Stimulated activated CD4-positive, alpha-beta T cell treated with anti-CD3 and anti-CD28 coated beads, Interleukin-15, amount 100 ng/mL, for 24 hours (primary cell): Measurements from ENCODE around the gene PPP1R1C.
"Not testable (repeated sequence)": the region's sequence is repeated elsewhere in the genome, so short reads cannot be mapped to it uniquely, and the experiment has no call there.

Experiments used
- DNase-seq: peaks from one replicate; pipeline ENCODE4 v3.0.0-alpha.2; 2020

The PPP1R1C gene

DNA sequence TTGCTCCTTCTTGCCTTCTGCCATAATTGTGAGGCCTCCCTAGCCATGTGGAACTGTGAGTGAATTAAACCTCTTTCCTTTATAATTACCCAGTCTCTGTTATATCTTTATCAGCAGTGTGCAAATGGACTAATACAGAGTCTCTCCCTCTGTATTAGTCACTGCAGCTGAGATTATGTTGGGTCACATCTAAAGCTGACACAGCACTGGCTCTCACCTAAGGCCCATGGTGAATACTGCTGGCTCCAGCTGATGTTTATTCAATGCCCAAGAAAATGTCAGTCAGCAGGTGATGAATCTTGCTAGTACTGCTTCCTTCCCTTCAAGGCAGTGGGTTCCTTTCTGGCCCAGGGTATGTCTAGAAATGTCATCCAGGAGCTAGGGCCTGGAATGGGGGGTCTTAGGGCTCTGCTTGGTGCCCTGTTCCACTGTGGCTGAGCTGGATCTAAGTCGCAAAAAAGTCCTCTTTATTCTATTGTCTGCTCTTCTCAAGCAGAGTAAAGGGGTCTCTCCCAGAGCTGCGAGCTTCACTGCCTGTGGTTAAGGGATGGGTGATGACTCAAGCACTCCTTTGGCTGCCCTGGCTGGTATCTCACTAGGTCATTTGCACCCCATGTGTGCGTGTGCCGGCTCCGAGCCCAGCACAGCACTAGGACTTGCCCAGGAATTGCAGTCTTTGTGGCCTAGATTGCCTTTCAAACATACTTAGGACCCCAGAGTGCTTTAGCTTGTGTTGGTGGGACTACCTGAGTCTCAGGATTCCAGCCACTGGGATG lies 29.9 kb downstream of the PPP1R1C start:
- no peak for DNase-seq

DNA sequence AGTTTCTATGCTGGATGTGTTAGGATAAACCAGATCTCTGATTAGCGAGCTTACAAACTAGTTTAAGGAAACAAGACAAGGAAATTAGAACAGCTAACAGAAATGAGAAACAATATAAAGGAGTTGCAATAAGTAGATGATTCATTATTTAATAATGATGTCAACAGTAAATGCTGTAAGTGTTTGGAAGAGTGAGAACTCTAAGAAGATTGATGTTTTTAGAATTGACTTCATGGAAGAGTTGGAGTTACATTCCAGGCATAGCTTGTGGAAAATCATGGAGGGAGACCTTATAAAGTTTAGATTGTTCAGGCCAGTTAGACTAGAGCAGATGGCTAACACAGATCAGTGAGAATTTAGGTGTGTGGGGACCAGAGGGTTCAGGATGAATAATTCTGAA lies 32.6 kb downstream of the PPP1R1C start:
- no peak for DNase-seq

DNA sequence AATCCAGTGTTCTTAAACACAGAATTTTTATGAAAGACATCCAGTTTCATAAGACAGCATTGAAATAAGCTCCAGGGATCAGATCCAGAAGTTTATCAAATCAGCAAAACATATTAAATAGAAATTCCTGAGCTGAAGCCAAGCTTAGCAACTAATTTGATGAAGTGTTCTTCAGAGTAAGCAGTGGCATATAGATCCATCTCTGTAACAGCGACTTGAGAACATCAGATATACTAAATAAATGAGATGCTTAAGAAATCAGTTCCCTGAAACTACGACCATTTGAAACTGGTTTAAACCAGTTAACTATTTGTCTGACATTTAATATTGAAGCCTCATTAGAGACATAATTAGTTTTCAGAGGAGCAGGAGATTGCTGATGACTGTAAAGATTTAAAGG lies 34.1 kb downstream of the PPP1R1C start:
- no peak for DNase-seq

DNA sequence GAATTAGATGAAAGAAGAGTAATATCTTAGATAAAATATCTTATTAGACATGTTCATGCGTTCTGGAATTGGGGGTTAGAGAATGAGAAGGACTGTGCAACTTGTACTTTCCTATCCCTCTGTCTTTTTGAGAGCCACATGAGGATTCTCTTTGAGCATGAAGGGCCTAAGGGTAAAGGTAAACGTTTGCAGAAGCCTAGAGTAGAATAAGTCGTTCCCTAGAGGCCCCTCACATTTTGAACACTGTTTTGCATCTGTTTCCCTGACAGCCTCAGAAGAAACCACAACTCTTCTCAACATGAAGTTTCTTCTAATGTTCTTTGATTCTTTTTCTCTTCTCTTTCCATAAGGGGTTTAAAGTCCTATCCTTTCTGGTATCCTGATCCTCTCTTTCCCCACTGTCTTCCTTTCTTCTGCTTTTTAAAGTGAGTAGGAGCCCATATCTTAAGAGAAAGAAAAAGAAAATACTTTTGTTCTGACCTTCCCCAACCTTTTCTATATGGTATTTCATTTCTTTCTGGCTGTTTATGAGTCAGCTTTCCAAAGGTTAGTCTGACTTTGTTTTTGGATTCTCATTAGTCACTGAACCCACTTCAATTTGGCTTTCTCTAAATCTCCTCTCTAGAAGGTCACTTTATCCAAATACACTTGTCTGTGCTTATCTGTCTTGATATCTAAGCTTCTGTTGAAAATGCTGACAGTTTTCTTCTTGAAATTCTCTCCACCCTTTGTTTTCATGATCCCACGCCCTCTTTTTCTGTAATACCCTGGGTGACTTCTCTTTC lies 34.8 kb downstream of the PPP1R1C start:
- no peak for DNase-seq

DNA sequence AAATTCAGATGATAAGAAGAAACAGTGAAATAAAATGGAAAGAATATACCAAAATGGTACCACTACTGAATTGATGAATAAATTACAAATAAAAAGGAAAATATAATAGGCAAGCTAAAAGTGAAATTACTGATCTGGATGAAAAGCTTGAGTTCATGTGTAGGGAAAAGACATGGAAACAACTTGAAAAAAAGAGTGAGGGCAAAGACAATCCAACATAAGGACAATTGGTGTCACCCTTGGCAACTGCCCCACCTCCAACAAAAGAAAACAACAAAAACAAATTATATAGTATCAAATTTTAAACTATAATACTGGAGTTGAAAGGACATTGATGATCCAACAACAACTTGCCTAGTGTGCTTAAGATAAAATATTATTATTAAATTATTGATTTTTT lies 37.6 kb downstream of the PPP1R1C start:
- DNase-seq, result no peak

DNA sequence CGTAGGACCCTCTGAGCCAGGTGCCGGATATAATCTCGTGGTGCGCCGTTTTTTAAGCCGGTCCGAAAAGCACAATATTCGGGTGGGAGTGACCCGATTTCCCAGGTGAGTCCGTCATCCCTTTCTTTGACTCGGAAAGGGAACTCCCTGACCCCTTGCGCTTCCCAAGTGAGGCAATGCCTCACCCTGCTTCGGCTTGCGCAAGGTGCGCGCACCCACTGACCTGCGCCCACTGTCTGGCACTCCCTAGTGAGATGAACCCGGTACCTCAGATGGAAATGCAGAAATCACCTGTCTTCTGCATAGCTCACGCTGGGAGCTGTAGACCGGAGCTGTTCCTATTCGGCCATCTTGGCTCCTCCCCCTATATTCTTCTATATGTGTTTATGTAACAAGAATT lies 45.2 kb downstream of the PPP1R1C start:
- DNase-seq, result not testable (repeated sequence)

DNA sequence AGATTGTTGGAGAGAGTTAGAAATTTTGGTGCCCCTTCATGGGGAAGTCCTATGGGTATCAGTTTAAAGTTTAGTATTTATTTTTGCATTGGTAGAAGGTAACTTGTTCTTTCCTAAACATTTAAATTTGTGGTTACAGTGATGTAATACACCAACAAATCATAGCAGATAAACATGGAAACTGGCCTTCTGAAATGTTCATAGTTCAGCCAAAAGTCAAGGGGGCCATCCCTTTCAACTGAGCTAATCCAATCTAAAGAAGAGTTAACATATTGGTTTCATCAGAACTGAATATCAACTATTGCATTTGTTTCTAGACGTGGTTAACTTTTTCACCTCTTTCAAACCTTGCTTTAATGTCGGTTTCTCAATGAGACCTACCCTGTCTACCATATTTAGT lies 46.3 kb downstream of the PPP1R1C start:
- no peak for DNase-seq

DNA sequence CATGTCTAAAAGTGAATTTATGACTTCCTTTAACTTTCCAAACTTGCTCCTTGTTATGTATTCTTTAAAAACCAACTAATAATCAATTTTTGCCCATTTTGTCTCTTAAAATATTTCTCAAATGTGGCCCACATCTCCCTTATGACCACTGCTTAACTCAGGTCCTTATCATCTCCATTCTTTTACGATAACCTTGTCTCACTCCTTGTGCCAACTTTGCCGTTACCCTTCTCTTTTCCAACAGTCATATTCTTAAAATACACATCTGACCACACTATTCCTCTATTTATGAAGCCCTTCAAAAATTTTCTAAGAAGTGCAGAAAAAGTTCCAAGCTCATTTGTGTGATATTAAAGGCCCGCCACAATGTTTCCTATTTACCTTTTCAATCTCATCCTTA lies 47.8 kb downstream of the PPP1R1C start:
- DNase-seq, result no peak

DNA sequence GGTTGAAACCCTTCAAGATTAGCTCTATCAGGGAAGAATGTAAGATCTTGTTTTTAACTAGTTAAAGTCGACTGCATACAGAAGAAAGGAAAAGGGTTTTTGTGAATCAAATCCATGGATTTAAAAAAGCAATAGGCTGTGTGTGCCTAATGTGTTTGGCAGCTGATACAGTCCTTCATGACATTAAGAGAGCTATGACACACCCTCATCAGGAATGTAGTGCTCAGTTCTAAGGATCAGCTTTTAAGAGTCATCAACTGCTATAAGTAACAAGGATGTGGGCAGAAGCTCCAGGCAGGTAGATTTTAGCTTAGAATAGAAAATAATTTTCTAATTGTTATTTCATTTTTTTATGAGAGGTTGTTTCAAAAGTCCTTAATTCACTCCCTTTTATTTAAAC lies 52.9 kb downstream of the PPP1R1C start:
- no peak for DNase-seq

DNA sequence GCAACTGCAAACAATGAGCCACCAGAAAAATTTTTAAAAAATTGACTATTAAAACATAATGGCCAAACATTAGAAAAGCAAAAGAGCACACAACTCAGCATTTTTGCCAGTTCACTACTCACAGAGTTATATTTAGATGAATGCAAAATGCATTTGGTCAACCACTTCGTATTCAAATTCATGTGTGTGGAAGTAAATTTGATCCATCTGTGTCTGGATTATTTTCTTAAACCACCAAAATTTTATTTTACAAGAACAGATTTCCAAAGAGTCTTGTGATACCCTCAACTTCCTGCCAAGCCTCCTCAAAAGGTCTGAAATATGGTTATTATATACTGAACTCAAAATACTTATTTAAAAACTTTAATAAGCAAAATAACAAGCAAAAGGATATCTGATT lies 57.4 kb downstream of the PPP1R1C start:
- DNase-seq, result no peak

DNA sequence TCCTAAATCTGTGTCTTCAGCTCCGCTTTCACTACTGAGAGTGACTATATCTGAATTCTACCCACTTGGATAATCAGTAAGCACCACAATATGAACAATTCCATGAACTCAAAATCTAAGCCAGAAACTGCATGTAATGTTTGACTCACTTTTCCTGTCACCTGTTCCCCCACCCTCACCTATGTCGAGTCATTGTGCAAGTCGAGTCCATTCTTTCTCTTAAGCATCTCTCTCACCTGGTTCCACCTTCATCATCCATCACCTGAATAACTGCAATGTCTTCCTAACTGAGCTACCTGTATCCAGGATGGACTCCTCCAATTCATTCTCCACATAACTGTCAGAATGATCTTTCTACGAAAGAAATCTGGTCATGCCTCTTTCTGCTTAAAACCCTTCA lies 58.2 kb downstream of the PPP1R1C start:
- DNase-seq, result no peak

DNA sequence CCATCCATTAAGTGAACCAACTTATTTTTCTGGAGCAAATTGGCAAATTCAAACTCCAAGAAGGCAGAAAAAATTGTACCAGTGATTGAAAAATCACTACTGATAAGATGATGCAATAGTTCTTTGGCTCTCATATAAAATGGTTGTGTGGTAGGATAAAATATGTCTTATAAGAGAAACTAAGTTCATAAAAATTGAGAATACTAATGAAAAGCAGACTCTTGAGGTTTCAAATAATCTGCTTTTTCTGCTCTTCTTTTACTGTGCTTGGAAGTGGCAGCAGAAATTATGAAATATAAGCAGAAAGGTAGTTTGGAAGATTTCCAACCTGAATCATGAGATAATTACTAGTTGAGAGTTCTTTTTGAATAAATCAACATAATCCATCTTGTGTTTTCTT lies 61.9 kb downstream of the PPP1R1C start:
- DNase-seq, result no peak

DNA sequence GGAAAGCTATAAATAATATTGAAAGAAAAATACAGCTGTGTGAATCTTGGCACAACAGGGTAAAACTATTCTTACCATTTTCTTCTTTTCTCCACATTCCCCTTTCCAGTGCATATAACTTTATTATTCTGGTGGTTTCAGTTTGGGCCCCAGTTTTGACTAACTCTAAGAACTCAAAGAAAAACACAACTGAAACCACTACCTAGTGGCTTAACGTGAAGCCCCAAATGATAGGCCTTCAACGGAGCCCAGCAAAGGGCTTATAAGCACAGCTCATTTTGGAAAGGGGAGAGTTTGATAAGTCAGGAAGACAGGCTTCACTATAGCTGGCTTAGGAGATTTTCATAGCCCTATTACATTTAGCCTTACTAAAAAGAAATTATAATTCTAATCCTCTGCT lies 62.4 kb downstream of the PPP1R1C start:
- no peak for DNase-seq

DNA sequence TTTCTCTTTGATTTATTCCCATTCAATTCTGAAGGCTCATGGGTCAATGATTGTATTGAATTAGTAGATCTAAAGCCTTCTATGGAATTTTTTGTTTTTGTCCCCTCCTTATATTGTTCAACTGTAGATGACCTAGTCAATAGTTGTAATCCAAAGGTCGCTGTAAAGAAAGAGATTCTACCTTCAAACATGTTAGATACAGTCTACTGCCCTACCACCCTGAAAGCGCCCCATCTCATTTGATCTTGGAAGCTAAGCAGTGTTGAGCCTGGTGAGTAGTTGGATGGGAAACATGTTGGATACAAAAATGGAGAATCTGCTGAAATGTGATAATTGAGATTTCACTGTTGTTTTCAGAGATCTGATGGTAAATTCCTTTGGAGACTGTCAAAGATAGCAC lies 63.0 kb downstream of the PPP1R1C start:
- no peak for DNase-seq

DNA sequence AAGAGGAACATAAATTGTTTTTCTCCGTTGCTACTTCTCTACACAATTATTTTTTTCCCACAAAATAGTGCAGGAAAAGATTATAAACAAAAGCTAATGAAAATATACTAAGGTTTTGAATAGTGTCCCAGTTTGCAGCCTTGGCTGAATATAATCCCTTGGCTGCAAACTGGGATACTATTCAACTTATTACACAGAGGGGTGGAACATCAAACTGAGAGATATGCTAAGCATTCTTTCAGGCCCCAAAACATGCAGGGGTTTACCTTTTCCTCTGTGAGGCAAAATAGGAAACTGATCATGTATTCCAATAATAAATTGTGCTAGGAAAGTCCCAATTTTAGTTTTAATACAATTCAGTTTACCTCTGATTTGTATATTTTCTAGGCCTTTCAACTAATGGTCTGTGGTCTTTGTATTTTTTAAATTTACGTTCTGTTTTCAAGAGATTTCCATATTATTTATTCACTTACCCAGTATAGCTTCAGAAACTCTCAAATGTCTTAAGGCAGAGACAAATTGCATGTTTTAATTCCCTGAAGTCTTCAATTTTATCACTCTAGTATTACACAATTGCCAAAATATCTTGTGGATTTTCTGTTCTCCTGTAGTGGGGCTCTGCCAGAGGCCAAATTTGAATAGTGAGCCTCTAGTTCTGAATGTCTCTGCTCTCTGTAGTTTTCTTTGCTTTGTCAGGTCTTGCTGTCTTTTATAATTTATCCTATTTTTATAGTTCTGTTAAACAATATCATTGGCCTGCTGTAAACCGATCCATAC lies 63.9 kb downstream of the PPP1R1C start:
- no peak for DNase-seq

DNA sequence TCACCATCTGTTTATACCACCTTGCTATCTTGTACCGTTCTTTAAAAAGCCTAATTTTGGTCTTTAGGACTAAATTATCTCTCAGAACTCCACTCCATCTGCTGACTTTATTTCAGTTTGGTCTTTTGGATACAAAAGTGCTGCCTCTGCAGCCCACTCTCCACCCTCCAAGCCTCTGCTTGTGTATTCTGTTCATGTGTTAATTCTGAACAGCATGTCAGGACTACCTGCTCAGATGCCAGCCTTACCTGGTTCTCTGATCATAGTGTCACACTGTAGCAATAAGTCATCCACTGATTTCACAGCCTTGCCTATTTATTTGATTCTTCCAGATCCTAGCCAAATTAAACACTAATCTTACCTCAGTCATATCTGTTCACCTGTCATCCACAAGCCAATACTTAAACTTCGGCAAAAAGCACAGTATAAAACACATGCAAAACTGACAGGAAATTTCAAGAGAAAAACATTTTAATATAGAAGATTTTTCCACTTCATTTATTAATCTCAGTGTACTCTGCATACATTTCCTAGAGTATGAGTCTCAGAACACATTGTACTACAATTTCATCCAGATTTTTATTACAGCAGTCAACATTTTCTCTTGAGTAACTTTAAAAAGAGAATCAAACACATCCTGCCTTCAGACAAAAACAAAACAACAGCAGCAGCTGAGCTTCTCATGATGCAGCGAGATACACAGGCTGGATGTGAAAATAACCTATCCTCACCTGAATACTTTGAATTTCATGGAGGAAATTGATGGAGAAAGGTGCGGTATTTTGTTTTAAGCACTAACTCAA lies 64.9 kb downstream of the PPP1R1C start:
- no peak for DNase-seq

DNA sequence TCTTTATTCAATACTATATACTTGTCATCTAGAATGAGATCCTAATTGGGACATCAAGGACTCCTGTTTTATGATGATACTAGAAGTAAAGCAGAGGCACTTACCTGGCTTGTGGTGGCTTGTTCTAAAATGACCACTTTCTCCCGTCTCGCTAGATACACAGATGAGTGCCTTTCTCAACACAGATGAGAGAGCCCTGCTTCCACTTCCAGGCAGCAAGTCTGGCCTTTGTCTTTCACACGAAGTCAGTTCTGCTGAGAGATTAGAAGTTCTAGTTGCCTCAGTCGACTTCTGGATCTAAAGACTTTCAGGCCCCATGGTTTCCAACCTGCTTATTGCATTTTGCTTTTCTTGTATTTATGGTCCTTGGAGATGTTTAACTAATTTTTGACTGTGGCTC lies 70.3 kb downstream of the PPP1R1C start:
- DNase-seq, result no peak

DNA sequence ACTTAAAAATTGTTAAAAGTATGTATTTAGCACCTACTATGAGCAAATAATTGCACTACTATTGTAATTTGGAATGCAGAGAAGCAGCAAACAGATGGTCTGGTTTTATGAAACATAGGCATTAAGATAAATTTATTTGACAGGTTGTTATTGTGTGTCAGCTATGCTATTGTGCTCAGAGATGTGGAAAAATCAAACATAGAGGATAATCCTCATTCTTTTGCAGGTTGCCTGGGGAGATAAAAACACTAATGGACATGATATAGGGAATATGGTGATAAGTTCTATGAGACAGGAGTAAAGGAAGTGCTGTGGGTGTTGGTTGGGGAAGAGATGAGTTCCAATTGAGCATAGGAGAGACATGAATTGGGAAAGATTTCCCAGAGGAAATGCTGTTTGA lies 71.3 kb downstream of the PPP1R1C start:
- no peak for DNase-seq

DNA sequence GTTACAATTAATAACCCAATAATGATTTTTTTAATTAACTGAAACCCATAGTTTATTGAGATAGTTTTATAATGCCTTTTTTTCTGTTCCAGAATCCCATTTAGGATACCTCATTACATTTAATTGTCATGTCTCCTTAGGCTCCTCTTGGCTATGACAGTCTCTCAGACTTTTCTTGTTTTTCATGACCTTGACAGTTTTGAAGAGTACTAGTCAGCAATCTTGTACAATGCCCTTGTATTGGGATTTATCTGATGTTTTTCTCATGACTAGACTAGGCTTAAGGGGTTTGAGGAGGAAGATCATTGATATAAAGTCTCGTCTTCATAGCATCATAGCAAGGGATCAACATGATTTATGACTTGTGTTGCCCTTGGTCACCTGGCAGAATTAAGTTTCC lies 72.4 kb downstream of the PPP1R1C start:
- no peak for DNase-seq

DNA sequence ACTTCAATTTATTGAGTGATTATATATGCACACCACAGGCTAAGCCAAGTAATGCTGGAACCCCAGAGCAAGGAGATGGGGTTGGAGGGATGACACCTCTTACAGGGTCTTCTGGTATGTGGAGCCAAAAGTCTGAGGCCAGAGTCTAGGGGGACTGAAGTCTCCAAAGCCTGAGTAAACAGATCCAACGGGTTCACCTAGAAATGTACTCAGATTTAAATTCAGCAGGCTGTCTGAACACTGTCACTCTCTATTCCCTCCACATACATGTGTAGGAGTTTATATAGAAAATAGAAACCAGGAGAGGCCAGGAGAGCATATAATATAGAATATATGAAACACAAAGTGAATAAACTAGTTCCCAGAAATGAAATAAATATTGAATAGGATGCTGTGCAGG lies 76.1 kb downstream of the PPP1R1C start:
- no peak for DNase-seq

DNA sequence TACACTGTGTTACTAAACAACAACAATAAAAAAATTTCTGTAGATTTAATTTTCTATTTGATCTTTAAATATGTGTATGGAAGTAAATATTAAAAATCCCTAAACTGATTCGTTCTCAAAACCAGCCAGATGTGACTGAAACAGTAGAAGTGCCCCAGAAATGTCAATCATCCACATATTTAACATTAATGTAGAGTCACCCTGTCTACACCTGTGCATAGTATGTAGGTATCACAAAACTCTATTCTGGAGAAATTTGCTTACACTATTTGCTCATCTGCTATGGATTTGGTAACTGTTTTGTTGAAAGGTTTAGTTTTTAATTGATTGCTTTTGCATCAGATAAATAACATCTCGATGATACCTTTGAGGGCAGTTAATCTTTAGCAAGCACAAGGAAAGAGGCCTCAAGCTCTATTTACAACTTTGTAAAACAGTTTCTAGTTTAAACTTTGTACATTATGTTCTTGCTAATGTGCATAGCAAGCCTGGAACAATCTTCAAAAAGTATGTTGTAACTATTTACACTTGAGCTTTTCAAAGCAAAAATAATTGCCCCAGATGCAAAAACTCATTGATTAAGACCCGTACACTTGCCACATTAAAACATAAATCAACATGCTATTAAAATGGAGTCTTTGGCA lies 76.8 kb downstream of the PPP1R1C start:
- DNase-seq, result no peak

DNA sequence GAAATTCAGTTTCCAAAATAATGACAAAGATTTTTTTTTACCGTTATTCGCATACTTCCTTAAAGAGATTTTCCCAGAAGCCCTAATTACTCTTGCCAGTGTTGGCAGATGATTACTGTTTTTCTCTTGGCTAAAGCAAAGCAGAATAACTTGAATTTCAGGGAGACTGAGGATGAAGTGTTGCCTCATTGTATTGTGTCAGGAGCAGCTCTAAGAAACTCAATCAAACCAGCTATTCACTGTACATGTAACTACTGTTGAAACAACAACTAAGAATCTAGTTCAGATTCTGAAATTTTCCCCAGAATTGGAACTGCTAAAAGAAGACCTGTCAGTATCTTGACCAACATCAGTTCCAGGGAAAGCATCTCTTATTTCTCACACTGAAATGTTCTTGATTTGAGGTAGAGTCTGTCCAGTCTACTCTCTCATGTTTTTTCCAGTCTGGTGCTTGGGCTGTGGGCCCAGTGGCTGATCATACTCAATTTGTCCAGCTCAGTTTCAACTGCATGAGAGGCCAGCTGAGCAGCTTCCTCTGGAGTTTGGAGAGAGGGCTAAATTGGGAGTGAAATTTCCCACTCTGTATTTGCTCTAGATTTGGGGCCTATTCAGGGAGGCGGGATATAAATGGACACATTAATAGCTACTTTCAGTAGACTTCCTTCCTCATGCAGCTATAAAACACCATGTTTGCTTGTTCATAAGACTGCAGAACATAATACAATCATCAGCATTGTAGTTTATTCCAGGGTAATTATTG lies 78.5 kb downstream of the PPP1R1C start:
- DNase-seq, result no peak
